ENCODE measurements around the gene PCSK7.

DNA sequence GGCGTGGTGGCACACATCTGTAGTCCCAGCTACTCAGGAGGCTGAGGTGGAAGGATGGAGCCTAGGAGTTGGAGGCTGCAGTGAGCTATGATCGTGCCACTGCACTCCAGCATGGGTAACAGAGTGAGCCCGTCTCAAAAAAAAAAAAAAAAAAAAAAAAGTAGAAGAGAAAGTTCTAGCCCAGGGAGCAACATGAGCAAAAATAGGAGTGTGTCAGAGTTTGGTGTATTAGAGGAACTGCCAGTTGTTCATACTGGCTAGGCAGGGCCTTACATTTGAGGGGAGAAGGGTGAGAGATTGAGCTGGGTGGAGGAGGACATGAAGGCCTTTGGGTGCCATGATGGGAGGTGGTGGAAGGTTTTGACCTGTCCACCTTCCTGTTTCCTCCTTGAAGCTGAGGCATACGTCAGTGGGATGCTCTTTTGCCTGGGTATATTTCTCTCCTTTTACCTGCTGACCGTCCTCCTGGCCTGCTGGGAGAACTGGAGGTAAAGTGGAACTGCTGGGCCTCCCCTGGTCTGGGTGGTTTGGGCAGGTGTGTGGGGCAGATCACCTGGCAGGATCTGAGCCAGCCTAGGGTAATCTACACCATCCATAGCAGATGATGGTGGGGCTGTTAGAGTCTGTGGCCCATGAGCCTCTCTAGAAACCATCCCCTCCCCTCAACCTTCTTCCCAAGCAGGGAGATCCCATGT is 46.0 kb downstream of the PCSK7 start:
- TF ChIP-seq POLR2A (IDR thresholded peaks at IDR 0.05) = no peak
- TF ChIP-seq, protein P1, sequence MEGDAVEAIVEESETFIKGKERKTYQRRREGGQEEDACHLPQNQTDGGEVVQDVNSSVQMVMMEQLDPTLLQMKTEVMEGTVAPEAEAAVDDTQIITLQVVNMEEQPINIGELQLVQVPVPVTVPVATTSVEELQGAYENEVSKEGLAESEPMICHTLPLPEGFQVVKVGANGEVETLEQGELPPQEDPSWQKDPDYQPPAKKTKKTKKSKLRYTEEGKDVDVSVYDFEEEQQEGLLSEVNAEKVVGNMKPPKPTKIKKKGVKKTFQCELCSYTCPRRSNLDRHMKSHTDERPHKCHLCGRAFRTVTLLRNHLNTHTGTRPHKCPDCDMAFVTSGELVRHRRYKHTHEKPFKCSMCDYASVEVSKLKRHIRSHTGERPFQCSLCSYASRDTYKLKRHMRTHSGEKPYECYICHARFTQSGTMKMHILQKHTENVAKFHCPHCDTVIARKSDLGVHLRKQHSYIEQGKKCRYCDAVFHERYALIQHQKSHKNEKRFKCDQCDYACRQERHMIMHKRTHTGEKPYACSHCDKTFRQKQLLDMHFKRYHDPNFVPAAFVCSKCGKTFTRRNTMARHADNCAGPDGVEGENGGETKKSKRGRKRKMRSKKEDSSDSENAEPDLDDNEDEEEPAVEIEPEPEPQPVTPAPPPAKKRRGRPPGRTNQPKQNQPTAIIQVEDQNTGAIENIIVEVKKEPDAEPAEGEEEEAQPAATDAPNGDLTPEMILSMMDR (IDR thresholded peaks at IDR 0.05) = no peak

All from adrenal gland (tissue), 5 donors.